WTC11 (cell line): ENCODE measurements around the gene INPP5A.

Experiments used
- ATF1 ChIP-seq: sonication (generic); formaldehyde crosslinking; IDR thresholded peaks from 2 replicates; pipeline ENCODE4 v1.8.1; 2023; ENCODE audit warnings: mild to moderate bottlenecking, moderate library complexity, missing genetic modification reagents
- CREM ChIP-seq: sonication (generic); formaldehyde crosslinking; IDR thresholded peaks from 2 replicates; pipeline ENCODE4 v1.8.1; 2022; ENCODE audit warnings: mild to moderate bottlenecking, missing genetic modification reagents, moderate library complexity
- ELF4 ChIP-seq: sonication (generic); formaldehyde crosslinking; IDR thresholded peaks from 2 replicates; pipeline ENCODE4 v1.8.1; 2022; ENCODE audit warnings: low read depth, mild to moderate bottlenecking, moderate library complexity, missing genetic modification reagents
- ETV6 ChIP-seq: sonication (generic); formaldehyde crosslinking; IDR thresholded peaks from 2 replicates; pipeline ENCODE4 v1.8.1; 2022; ENCODE audit warnings: mild to moderate bottlenecking, missing genetic modification reagents
- KAT7 ChIP-seq: sonication (generic); formaldehyde crosslinking; IDR thresholded peaks from 2 replicates; pipeline ENCODE4 v1.8.1; 2023; ENCODE audit warnings: missing genetic modification reagents, mild to moderate bottlenecking, borderline replicate concordance
- NR2C2 ChIP-seq: sonication (generic); formaldehyde crosslinking; IDR thresholded peaks from 2 replicates; pipeline ENCODE4 v1.8.0; 2022; ENCODE audit warnings: mild to moderate bottlenecking, missing genetic modification reagents
- NR3C1 ChIP-seq: sonication (generic); formaldehyde crosslinking; conservative IDR thresholded peaks from 2 replicates; pipeline ENCODE4 v1.8.1; 2023; ENCODE audit warnings: low read depth, mild to moderate bottlenecking, missing genetic modification reagents
- RELA ChIP-seq: sonication (generic); formaldehyde crosslinking; IDR thresholded peaks from 2 replicates; pipeline ENCODE4 v1.8.1; 2022; ENCODE audit warnings: missing genetic modification reagents, mild to moderate bottlenecking, borderline replicate concordance
- SP1 ChIP-seq: sonication (generic); formaldehyde crosslinking; conservative IDR thresholded peaks from 2 replicates; pipeline ENCODE4 v1.8.1; 2022; ENCODE audit warnings: missing genetic modification reagents
- TF ChIP-seq, protein P1 (sequence below): fragments of 200-600 bp; IDR thresholded peaks from 2 replicates; pipeline ENCODE4 v1.8.0; 2022; ENCODE audit warnings: antibody characterized with exemption
- TF ChIP-seq, protein P2 (sequence below): sonication (generic); formaldehyde crosslinking; IDR thresholded peaks from 2 replicates; pipeline ENCODE4 v1.8.0; 2022; ENCODE audit warnings: mild to moderate bottlenecking, missing genetic modification reagents
- TF ChIP-seq, protein P3 (sequence below): fragments of 250-450 bp; sonication (Bioruptor Pico); IDR thresholded peaks from 2 replicates; pipeline ENCODE4 v1.8.0; 2021; ENCODE audit warnings: mild to moderate bottlenecking

DNA sequence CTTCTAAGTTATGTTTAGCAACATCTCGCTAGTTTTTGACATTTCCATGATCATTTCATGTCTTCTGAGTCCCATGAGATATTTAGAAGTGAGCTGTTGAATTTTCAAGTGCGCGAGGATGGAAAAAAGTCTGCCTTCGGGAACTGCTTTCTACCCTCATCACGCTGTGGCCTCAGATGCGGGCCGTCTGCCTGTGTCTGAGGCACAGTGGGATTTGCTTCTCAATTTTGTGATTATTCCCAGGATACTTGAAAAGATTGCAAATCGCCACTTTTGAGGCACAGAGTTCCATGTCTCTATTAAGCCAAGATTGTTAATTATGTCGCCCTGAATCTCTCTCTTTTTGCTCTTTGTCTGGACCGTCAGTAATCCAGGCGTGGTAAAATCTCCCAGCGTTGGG, 279.1 kb downstream of the INPP5A start:
- TF ChIP-seq NR3C1 (CRISPR knock-in tag) = no peak
- no peak for TF ChIP-seq ETV6
- no peak for TF ChIP-seq SP1
- TF ChIP-seq KAT7 (CRISPR knock-in tag) = no peak
- no peak for TF ChIP-seq ATF1 (CRISPR knock-in tag)
- TF ChIP-seq, protein P1, sequence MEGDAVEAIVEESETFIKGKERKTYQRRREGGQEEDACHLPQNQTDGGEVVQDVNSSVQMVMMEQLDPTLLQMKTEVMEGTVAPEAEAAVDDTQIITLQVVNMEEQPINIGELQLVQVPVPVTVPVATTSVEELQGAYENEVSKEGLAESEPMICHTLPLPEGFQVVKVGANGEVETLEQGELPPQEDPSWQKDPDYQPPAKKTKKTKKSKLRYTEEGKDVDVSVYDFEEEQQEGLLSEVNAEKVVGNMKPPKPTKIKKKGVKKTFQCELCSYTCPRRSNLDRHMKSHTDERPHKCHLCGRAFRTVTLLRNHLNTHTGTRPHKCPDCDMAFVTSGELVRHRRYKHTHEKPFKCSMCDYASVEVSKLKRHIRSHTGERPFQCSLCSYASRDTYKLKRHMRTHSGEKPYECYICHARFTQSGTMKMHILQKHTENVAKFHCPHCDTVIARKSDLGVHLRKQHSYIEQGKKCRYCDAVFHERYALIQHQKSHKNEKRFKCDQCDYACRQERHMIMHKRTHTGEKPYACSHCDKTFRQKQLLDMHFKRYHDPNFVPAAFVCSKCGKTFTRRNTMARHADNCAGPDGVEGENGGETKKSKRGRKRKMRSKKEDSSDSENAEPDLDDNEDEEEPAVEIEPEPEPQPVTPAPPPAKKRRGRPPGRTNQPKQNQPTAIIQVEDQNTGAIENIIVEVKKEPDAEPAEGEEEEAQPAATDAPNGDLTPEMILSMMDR = no peak
- TF ChIP-seq, protein P2, sequence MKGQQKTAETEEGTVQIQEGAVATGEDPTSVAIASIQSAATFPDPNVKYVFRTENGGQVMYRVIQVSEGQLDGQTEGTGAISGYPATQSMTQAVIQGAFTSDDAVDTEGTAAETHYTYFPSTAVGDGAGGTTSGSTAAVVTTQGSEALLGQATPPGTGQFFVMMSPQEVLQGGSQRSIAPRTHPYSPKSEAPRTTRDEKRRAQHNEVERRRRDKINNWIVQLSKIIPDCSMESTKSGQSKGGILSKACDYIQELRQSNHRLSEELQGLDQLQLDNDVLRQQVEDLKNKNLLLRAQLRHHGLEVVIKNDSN (CRISPR knock-in tag) = no peak
- no peak for TF ChIP-seq ELF4 (CRISPR knock-in tag)
- TF ChIP-seq, protein P3, sequence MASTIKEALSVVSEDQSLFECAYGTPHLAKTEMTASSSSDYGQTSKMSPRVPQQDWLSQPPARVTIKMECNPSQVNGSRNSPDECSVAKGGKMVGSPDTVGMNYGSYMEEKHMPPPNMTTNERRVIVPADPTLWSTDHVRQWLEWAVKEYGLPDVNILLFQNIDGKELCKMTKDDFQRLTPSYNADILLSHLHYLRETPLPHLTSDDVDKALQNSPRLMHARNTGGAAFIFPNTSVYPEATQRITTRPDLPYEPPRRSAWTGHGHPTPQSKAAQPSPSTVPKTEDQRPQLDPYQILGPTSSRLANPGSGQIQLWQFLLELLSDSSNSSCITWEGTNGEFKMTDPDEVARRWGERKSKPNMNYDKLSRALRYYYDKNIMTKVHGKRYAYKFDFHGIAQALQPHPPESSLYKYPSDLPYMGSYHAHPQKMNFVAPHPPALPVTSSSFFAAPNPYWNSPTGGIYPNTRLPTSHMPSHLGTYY (CRISPR knock-in tag) = no peak
- TF ChIP-seq CREM (CRISPR knock-in tag) = no peak
- no peak for TF ChIP-seq RELA (CRISPR knock-in tag)
- no peak for TF ChIP-seq NR2C2
